ENCODE results near the gene EXOC4.
A peak's percentile ranks its signal among the peaks of the same experiment; 100 is the strongest.

The EXOC4 gene

DNA sequence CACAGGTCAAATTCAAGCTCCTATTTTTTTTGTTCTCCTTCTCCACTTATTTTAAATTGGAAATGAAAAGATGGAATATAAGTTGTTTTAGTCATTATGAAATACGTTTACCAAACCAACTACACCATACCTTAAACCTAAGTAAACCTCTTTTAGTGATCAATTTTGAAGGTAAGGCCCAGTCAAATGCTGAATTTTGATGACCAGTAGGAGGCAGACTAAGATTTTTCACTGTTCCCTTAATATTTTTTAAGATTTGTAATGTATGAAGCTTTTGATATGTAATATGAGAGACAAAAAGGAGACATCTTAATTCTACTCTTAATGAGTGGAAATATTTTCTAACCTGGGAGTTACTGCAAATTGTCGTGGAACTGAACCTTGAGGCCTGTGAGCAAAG, 311.6 kb downstream of the EXOC4 start:
- DNase-seq (ENCODE audit: low read depth), result no peak
- H3K4me3 ChIP-seq (replicated peaks; ENCODE audit: low read depth, low read length), result no peak overlapping the region
- peak; percentile 23 for TF ChIP-seq CTCF (IDR thresholded peaks at IDR 0.05; ENCODE audit: low read length, missing control alignments)

DNA sequence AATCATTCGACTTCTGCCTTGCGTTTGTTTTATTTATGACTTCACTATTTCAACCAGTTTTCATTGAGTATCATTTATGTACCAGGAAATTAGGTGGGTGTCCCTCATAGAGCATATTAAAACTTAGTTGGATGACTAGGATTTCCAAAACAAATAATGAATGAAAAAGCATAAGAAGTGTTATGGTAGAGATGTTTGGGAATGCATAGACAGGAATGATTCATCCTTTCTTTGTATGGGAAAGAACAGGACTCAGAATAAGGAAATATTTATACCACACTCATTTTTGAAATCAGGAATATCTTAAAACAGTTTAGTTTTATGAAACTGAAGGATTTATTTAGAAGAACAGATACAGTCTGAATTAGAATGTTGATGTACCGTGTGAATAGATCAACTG, 315.7 kb downstream of the EXOC4 start:
- DNase-seq (ENCODE audit: low read depth), result no peak
- no peak for TF ChIP-seq CTCF (IDR thresholded peaks at IDR 0.05; ENCODE audit: low read length, missing control alignments)
- H3K4me3 ChIP-seq (replicated peaks; ENCODE audit: low read depth, low read length), result no peak overlapping the region

- no peak for TF ChIP-seq CTCF (IDR thresholded peaks at IDR 0.05; ENCODE audit: low read length, missing control alignments)
- DNase-seq (ENCODE audit: low read depth), result no peak
- H3K4me3 ChIP-seq (replicated peaks; ENCODE audit: low read depth, low read length), result no peak overlapping the region
Observed at GRCh38 chr7:133570321-133570720, 317.4 kb downstream of the EXOC4 start.

GRCh38 chr7:133571076-133571475, 318.2 kb downstream of the EXOC4 start:
- TF ChIP-seq CTCF (IDR thresholded peaks at IDR 0.05; ENCODE audit: low read length, missing control alignments), result no peak
- H3K4me3 ChIP-seq (replicated peaks; ENCODE audit: low read depth, low read length), result no peak overlapping the region
- DNase-seq (ENCODE audit: low read depth), result no peak

DNA sequence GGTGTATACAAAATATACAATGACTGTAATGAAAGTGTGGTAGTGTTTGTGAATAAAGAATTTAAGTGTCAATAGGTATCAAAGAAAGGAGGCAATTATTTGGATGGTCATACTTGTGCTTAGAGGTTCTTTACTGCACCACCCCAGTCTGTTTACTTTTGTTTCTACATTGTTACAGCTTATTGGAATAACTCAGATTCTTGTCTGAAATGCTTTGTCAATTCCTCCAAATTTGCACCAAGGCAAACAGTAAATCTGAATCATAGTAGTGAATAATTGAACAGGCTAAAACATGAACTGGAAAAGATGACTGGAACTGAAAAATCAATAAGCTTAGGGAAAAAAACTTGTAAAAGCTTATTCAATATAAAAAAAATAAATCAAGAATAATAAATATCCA, 319.2 kb downstream of the EXOC4 start:
- TF ChIP-seq CTCF (IDR thresholded peaks at IDR 0.05; ENCODE audit: low read length, missing control alignments), result no peak
- no peak for DNase-seq (ENCODE audit: low read depth)
- H3K4me3 ChIP-seq (replicated peaks; ENCODE audit: low read depth, low read length), result no peak overlapping the region

GRCh38 chr7:133572843-133573242, 320.0 kb downstream of the EXOC4 start:
- no peak for DNase-seq (ENCODE audit: low read depth)
- H3K4me3 ChIP-seq (replicated peaks; ENCODE audit: low read depth, low read length), result no peak overlapping the region
- TF ChIP-seq CTCF (IDR thresholded peaks at IDR 0.05; ENCODE audit: low read length, missing control alignments), result no peak

- TF ChIP-seq CTCF (IDR thresholded peaks at IDR 0.05; ENCODE audit: low read length, missing control alignments), result no peak
- no peak for DNase-seq (ENCODE audit: low read depth)
- no peak overlapping the region for H3K4me3 ChIP-seq (replicated peaks; ENCODE audit: low read depth, low read length)
Observed at GRCh38 chr7:133573554-133574265, 320.8 kb downstream of the EXOC4 start.
